Gastrocnemius medialis (tissue), 4 donors: ENCODE data around the gene DIAPH3.

Experiments used
- POLR2A ChIP-seq, 2 donors: fragments of 450-650 bp; IDR thresholded peaks; one replicate each; pipeline ENCODE4 v1.6.1; 2017; ENCODE audit warnings: antibody characterized with exemption in 2 of 2, mild to moderate bottlenecking in 2 of 2, moderate library complexity in 2 of 2
- TF ChIP-seq, protein P1 (sequence below), 5 experiments: fragments of 450-650 bp in 3 of 5; fragments of 200-600 bp in 2 of 5; sonication (generic) in 2 of 5; IDR thresholded peaks in 4 of 5; conservative IDR thresholded peaks in 1 of 5; 1 replicate in 4 of 5; 2 replicates in 1 of 5; pipeline ENCODE4 v1.5.1; 2016 to 2019; ENCODE audit warnings: antibody characterized with exemption in 5 of 5, mild to moderate bottlenecking in 3 of 5, moderate library complexity in 3 of 5

DNA sequence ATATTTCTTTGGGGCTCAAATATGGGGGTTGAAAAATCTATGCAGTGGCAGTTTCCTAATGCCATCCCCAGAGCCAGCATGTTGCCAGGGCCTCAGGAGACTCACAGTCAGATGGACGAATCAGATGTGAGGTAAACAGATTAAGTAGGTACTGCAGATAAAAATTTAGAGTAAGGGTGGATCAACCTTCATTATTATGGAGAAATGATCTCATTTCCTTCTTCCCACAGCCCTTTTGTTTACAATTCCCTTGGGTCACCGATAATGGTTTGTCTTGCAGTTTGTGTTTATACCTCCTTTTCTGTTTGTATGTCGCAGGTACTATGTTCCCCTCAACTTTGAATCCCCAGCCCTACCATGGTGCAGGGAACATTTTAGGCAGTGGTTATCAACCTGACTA is 20.0 kb downstream of the DIAPH3 start:
- TF ChIP-seq, protein P1, sequence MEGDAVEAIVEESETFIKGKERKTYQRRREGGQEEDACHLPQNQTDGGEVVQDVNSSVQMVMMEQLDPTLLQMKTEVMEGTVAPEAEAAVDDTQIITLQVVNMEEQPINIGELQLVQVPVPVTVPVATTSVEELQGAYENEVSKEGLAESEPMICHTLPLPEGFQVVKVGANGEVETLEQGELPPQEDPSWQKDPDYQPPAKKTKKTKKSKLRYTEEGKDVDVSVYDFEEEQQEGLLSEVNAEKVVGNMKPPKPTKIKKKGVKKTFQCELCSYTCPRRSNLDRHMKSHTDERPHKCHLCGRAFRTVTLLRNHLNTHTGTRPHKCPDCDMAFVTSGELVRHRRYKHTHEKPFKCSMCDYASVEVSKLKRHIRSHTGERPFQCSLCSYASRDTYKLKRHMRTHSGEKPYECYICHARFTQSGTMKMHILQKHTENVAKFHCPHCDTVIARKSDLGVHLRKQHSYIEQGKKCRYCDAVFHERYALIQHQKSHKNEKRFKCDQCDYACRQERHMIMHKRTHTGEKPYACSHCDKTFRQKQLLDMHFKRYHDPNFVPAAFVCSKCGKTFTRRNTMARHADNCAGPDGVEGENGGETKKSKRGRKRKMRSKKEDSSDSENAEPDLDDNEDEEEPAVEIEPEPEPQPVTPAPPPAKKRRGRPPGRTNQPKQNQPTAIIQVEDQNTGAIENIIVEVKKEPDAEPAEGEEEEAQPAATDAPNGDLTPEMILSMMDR (IDR thresholded peaks at IDR 0.05 in 4 of 5, conservative IDR thresholded peaks at IDR 0.05 in 1 of 5) = no peak
- no peak for TF ChIP-seq POLR2A (IDR thresholded peaks at IDR 0.05)
